Activated effector memory CD4-positive, alpha-beta T cell treated with anti-CD3 and anti-CD28 coated beads, Interleukin-2, amount 50 U/mL, for 16 hours (primary cell): Measurements from ENCODE around the gene POMGNT2.
"Not testable (repeated sequence)": the region's sequence is repeated elsewhere in the genome, so short reads cannot be mapped to it uniquely, and the experiment has no call there.

Experiments
- DNase-seq: peaks from one replicate; pipeline ENCODE4 v3.0.0-alpha.2; 2020

POMGNT2 gene

DNA sequence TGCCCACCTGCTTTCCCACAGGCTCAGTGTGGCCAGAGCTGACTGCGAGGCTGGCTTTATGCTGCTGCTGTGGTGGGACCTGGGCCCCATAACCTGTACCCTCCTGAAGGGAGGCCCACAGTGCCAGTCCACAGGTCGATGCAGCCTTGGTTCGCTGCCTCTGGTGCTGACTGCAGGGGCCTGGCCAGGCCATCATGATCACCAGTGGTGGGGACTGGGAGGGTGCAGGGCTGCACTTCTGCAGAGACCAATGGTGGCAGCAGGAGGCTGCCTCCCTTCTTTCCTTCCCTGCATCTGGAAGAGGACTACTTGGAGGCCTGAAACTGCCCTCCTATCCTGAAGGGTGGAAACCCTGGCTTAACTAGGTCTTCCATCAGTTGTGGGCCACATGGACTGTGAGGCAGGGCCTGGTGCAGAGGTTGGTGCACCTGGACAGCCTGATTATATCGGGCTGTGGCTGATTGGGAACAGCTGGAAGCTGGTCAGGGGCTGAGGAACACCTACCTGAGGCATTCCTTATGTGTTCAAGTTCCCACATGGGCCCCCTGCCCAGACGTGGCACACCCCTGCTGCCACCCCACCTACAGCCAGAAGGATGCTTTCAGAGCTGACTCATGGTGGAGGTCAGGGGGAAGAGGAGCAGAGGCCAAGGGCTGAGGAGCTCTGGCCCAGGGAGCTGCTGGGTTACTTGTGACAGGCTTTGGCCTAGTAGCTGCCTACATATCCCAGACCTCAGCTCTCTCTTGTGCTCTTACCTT lies 29.8 kb downstream of the POMGNT2 start:
- DNase-seq: no peak

DNA sequence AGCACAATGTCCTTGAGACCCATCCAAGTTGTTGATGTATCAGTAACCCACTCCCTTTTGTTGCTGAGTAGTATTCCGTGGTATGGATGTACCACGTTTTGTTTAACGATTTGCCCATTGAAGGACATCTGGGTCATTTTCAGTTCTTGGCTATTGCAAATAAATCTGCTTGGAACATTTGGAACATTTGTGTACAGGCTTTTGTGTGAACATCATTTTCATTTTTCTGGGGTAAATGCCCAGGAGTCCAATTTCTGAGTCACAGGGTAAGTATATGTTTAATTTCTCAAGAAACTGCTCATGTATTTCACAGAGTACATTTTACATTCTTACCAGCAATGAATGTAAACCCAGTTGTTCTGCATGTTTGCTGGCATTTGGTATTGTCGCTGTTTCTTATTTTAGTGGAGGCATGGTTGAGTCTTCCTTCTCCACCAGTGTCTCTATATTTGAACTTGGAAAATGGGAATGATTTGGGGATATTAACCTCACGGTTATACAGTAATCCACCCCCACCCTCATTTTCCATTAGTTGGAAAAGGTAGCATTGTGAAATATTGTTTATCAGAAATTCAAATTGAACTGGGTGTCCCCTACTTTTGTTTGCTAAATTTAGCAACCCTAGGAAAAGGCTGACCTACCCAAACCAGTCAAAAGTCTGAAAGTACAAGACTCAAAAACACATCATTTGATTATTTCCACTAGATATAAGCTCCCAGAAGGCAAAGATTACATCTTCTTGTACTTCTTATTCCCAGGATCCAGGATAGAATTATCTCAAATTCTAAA lies 30.8 kb downstream of the POMGNT2 start:
- DNase-seq: no peak

DNA sequence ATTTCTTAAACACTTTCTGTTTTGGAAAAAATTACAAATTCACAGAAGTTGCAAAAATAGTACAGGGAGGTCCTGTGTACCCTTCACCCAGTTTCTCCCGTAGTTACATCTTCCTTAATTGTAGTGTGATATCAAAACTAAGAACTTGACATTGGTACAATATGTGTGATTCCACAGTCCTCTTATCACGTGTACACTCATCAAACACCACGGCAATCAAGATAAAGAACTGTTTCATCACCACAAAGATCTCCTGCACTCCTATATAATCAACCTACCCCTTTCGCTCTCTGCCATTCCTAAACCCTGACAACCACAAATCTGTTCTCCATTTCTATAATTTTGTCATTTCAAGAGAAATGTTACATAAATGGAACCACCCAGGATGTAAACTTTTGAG lies 31.4 kb downstream of the POMGNT2 start:
- no peak for DNase-seq

DNA sequence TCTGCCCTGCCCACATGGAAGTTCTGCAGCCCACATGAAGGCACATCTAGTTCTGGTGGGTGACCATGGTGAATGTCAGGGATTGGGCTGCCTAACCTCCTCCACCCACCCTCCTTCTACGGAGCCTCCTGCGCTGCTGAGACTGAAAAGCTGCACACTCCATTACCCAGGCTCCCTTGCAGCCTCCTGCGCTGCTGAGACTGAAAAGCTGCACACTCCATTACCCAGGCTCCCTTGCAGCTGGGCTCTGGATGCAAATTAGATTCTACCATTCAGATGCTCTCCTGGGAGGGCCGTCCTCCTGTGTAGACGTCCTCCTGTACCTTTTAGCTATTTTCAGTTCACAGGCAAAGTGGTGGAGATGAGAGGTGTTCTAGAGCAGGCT lies 32.1 kb downstream of the POMGNT2 start:
- no peak for DNase-seq

DNA sequence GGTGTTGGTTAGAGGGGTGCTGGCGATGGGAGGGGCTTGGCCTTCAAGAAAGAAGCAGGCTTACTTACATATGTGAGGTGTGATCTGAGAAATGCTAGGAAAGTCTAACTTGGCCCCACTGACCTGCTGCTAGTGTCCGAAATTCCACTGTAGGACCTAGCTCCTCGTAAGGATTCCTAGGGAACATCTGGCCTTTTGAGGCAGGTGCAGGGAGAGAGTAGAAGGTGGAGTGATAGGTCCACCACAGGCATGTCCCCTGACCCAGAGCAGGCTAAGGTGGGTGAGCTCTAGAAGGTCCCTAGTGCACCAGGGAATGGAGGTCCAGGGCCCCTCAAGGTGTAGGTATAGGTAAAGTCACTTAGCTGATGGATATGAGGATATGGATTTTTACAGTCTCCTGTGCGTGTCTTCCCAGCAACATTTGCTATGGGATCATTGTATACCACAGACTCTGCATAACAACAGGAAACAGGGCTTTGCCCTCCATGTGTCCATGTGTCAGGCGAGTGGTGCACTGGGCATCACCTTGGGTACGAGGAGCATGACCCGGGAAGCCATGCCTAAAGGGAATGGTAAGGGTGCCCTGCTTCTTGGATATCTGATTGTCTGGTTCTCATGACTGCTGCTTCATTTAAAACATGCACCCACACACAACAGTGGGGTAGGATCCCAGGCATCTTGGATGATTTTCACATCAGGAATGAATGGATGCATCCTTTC lies 32.6 kb downstream of the POMGNT2 start:
- no peak for DNase-seq

DNA sequence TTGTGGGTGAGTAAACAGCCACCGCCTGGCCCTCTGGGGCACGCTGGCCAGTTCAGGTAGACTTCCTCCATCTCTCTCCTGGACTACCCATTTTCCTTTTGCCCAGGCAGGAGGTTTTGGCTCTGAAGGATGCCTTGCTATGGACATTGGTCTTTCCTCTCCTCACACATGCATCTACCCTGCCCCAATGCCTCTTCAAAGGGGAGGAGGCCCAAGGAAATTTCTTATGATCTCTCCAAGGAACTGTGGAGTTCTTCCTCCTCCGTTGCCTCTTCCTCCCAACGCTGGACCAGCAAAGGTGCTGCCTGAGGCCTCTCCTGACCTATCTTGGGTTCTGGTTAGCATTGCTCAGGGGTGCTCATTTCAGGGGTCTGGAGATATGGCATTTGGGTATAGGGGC lies 33.5 kb downstream of the POMGNT2 start:
- no peak for DNase-seq

DNA sequence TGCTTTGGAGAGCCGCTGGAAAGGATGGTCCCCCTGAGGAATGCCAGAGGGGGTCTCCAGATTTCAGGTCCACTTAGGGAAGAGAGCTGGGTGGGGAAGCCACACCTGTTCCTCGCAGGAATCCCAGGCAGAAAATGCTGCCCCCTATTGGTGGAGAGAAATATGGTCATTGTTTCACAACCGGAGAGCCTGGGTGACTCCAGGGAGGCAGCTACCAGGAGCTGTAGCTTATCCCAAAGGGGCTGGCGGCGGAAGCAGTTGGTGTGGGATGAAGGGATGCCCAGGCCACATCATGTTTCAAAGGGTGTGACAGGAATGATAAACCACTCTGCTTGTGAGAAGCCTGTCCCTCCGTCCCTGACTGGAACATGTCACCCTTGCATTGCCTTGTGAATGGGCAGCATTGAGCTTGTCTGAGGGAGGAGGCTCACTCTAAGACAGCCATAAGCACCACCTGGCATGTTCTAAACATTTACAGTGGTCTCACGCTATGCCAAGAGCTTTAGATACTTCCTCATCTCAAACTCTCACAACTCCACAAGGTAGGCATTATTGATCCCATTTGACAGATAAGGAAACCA lies 34.5 kb downstream of the POMGNT2 start:
- DNase-seq: no peak

DNA sequence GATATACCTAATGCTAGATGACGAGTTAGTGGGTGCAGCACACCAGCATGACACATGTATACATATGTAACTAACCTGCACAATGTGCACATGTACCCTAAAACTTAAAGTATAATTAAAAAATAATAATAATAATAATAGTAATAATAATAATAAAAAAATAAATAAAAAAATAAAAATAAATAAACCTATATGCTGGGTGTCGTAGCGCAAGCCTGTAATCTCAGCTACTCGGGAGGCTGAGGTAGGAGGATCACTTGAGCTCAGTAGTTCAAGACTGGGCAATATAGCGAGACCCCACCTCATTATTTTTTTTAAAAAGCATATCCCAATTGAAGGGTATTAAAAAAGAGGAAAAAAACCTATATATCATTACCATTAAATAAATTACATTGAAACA lies 35.2 kb downstream of the POMGNT2 start:
- DNase-seq: not testable (repeated sequence)

DNA sequence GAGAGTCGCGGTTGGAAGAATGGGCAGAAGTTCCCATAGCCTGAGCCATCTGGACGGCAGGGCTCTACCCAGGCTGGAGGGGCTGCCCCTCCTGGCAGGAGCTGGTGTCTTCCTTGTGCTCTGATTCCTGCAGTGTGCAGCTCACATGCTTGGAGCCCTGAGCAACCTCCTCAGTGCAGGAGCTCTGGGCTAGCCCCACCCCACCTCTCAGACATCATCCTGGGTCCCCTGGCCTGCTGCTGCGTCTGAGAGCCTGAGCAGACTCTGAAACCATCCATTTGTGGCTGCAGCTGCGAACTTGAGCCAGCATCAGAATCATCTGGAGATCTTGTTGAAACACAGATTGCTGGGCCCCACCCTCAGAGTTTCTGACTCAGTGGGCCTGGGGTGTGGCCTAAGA lies 42.8 kb downstream of the POMGNT2 start:
- no peak for DNase-seq

DNA sequence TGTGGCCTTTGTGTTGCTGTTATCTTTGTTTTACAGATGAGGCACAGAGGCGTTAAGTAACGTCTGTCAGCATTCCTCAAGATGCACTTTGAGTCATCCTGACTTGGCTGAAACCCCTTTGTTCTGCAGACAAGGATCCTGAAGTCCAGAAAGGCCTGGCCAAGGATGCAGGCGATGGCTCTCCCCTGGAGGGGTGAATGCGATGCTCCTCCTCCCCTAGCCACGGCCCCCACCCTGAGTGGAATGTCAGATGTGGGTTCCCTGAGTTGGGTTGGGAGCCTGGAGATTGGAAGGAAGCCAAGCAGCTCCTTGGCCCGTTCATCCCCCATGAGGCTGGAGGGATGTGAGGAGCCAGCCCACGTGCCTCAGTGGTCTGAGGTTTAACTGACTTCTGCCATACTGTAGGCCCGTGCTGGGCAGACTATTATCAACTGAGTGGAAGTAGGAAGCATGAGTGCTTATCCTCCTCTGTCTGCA lies 43.3 kb downstream of the POMGNT2 start:
- no peak for DNase-seq

DNA sequence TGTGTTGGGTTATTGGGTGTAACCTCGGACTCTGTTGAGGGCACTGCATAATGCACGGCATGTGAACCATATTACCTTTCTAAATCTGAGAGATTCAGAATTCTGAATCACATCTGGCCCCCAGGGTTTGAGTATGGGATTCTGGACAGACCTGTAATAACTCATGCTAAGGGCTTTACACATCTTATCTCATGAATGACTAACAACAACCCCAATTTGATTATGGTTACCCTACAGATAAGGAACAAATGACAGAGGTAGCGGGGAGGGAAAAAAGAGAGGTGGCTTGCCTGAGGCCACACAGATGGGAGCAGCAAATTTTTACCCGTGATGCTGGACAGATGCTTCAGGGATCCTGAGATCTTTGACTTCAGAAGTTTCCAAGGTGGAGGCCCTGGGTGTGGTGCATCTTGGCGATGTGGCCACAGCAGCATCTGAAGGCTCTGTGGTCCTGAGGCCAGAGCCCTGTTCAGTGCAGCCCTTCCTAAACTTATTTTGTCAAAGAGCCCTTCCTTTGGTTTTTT lies 43.8 kb downstream of the POMGNT2 start:
- no peak for DNase-seq

DNA sequence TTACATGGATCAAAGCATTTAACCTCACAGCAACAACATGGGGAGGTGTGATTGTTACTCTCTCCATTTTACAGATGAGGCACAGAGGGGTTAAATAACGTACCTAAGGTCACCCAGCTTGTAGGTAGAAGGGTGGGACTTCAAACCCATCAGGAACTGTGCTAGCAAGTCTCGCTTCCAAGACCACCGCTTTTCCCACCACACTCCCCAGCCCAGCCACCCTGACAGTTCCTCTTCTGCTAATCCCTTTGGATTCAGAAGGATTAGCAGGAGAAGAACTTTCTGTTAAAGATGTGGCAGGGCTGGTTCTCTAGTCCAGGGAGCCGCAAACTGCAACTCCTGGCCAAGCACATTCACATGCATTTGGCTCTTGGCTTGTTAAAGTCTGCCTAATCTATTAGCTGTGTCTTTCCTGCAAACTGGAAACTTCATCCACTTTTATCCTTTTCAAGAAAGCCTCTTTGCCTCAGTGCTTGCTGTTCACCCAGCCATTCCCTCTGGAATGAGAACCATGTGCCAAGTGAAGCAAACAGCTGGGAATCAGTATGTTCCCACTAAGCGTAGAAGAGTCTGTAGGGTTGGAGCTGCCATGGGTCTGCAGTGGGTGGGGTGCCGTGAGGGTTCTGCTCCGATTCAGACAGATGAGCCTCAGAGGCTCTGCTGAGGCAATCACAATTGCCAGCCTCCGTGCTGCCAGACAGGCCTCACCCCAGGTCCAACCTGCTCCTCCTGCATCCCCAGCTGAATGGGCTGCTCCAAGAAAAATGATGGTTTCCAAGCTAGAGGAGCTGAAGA lies 44.6 kb downstream of the POMGNT2 start:
- no peak for DNase-seq

DNA sequence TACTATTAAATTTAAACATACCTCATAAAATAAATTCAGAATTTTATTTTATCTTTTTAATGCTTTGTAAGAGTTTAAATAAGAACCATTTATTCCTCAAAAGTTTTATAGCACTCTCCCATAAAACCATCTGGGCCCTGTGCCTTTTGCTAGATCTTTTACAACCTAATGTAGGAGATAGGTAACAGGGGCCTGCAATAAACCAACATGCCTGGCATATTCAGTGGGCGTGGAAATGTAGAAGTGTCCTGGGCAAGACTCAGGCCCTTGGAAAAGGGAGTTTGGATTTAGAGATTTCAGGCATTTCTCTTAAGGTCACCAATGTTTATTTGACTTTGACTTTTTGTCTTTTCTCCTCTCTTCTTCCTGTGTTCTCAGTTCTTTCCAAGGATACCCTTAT lies 46.4 kb downstream of the POMGNT2 start:
- no peak for DNase-seq

DNA sequence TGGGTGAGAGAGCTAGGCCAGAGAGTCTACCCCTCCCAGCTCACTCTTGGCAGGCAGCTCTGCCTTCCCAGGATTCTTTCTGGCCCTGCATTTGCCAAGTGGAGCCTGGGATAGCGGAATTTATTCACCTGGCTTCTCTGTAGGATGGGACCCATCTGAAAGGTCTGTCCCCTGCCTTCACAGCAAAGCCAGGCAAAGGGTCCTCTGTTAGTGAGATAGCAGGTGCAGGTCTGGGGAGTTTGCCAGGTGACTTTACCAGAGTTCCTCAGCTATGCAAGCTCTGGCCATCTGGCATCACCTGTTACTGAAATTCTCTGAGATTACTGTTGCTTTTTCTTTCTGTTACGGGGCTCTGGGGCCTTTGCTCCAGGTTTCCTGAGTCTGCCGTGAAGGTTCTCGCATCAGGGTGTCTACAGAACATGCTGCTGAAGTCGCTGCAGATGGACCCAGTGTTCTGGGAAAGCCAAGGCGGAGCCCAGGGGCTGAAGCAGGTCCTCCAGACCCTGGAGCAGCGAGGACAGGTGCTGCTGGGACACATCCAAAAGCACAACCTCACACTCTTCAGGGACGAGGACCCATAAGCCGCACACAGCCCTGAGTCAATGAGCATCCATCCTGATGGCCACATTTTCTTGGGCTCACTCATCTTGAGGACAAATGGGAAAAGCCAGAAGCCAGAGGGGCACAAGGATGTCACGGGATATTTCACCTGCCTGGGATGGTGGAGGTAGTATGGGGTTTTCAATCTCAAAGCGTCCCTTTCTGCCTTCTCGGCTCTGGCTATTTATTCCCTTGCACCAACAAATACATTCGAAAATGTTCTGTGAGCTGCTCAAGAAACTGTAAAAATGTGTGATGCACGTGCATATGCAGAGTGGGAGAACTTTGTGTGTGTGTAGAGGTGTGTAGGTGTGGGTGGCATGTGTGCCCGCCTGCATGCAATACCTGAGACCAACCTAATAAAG lies 49.8 kb downstream of the POMGNT2 start:
- DNase-seq: no peak

DNA sequence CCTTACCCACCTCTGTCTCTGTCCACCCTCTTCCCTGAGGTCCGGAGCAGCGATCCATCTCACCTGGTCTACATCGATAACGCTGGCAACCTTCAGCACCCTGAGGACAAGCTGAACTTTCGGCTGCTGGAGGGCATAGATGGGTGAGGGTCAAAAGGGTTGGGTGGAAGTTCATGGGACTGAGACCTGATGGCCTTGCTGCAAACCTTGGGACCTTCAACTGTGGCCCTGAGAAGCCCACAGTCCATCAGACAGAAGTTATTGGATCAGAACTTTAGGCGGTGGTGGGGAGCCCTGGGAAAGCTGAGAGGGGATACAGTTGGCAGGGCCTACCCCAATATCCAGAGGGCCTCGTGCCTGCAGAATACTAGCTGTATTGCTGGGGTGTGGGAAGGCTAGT lies 50.5 kb downstream of the POMGNT2 start:
- DNase-seq: no peak

DNA sequence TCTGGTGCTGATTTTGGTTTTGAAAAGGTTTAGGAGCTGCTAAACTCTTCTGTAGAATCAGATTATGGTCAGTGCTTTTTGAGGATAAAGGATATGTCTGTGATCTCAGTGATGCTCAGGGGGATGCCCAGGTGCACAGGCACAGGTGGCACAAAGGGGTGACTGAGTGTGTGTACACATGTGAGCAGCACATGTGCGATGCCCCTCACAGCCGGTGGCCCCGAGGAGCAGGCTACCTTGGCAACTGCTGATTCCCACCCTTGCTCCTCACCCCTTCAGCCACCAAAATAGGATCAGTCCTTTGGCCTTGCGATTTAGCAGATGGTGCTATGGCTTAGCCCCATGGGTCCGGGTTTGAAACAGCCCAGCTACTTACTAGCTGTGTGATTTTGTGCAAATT lies 51.1 kb downstream of the POMGNT2 start:
- no peak for DNase-seq

DNA sequence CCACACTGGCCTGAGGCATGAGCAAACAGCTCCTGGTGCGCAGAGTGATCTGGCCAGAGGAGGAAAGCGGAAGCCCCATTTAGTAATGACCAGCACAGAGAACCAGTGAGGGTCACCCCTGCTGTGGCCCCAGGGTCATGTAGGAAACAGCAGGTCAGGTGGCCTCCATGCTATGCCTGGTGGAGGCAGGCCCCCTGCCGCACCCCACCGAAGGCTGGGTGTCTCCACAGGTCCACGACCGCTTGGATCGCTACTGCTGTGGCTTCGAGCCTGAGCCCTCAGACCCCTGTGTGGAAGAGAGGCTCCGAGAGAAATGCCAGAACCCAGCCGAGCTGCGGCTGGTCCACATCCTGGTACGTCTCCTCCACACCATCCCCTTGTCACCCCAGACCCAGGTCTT lies 52.6 kb downstream of the POMGNT2 start:
- no peak for DNase-seq

DNA sequence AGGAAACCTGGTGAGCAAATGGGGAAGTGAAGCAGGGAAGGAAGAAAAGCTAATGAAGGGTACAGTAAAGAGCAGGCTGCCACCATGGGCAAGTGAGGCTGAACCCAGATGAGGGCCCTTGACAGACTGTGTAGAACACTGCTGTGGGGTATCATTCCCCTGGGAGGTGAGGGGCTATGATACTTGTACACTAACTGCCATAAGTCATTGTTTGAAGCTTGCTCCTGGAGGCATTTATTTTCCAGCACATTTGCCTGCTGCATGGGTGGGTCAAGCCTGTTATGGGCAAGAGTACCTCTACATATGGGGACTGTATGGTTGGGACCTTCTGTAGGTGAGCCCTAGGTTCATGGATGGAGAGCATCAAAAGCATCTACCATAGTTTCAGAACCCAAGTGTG lies 57.4 kb downstream of the POMGNT2 start:
- no peak for DNase-seq

DNA sequence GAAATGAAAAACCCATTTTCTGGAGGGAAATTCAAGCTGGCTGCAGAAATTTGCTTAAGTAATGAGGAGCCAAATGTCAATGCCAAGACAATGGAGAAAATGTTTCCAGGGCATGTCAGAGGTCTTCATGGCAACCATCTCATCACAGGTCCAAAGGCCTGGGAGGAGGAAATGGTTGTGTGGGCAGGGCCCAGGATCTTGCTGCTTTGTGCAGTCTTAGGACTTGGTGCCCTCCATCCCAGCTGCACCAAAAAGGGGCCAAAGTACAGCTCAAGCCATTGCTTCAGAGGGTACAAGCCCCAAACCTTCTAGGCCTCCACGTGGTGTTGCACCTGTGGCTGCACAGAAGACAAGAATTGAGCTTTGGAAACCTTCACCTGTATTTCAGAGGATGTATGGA lies 59.3 kb downstream of the POMGNT2 start:
- no peak for DNase-seq

DNA sequence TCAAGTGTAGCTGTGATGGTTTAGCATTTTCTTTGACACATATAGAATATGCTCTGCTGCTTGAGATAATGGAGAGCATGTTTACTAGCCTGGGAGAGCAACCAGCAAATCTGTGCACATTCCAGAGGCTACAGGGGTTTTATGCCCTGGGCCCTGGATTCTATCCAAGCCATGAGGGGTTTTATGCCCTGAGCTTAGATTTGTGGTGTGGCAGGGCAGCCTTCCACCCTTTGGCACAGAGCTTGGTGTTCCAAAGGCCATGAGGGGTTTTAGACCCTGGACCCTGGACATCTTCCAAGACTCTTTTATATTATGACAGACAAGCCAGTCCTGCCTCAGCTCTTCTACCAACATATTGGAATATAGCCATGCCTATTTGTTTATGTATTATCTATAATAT lies 60.8 kb downstream of the POMGNT2 start:
- not testable (repeated sequence) for DNase-seq

DNA sequence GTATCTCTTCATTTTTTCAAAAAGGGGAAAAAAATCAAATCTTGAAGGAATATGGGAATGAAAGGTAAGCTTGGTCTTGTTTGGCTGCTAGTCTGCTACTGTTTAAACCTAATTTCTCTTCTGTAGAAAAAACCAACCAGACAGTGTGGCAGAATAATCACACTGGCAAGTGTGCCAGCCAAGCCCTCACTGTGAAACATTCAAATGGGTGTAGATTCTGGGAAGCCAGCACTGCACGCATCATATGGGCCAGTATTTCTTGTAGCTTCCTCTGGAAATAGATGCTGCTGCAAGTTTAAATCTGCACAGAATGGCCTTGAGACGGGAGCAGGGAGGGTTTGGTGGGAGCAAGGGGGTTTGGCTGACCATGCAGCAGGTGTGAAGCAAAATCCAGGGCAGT lies 62.1 kb downstream of the POMGNT2 start:
- no peak for DNase-seq
